GM12878 (cell line): ENCODE data around the gene ANAPC5. TPM values are rescaled to one million over a fixed set of nuclear protein-coding genes. Genes with fewer than 3 reads are reported as not detected.
A peak's percentile ranks its signal among the peaks of the same experiment; 100 is the strongest.

Experiments used
- ATAC-seq: fragments of 200-7000 bp; cut with Tn5 transposase; 3 replicates; pipeline ENCODE4 v1.9.1; 2020; ENCODE audit warnings: mild to moderate bottlenecking, moderate library complexity
- BruUV-seq: library from RNA; stranded (reverse); fragments of 400-500 nt; replicated peaks from 2 replicates; lab custom pipeline; 2021; lab: Mats Ljungman, UMichigan
- CTCF ChIA-PET: fragments of 300-600 bp; sonication (Branson Sonifier 250); formaldehyde crosslinking; extraction: SDS; loops from one replicate; lab custom pipeline; 2021; ENCODE audit warnings: inconsistent platforms; lab: Yijun Ruan, JAX
- POLR2A ChIA-PET: fragments of 350-600 bp; formaldehyde crosslinking; extraction: SDS; loops from one replicate; lab custom pipeline; 2021; ENCODE audit warnings: inconsistent platforms; lab: Charles Lee
- RAD21 ChIA-PET: fragments of 300-600 bp; sonication (Branson Sonifier 250); formaldehyde crosslinking; loops from one replicate; lab custom pipeline; 2023; ENCODE audit warnings: antibody characterized with exemption; ENCODE audit not compliant: unreplicated experiment; lab: Charles Lee
- SMC1A ChIA-PET: fragments of 300-600 bp; sonication (Branson Sonifier 250); formaldehyde crosslinking; loops from one replicate; lab custom pipeline; 2023; ENCODE audit not compliant: unreplicated experiment, uncharacterized antibody; lab: Charles Lee
- DNase-seq: peaks from one replicate; pipeline ENCODE4 v3.0.0-alpha.2; 2011; ENCODE audit warnings: low read depth, low spot score
- FAIRE-seq: peaks from 3 replicates; lab custom pipeline; 2011; peaks lifted over from hg19 to GRCh38; lab: Jason Lieb, UNC
- H2AFZ ChIP-seq: 2 replicates; pipeline ENCODE4 v1.6.0; 2011; ENCODE audit warnings: low read depth, low read length, control low read depth; ENCODE audit not compliant: control insufficient read depth
- H3K27ac ChIP-seq: 2 replicates; pipeline ENCODE4 v1.5.1; 2011; ENCODE audit warnings: control low read depth; ENCODE audit not compliant: control insufficient read depth, insufficient read depth
- H3K27me3 ChIP-seq, 2 experiments: replicated peaks in 1 of 2; 2 replicates each; pipeline versions ENCODE4 v1.6.0 to v1.6.1; 2011; ENCODE audit warnings: low read length in 1 of 2; ENCODE audit not compliant: control insufficient read depth in 2 of 2, insufficient read depth in 2 of 2
- H3K36me3 ChIP-seq, 2 experiments: 2 replicates each; pipeline ENCODE4 v1.5.1; 2011; ENCODE audit warnings: low read length in 1 of 2; ENCODE audit not compliant: control insufficient read depth in 2 of 2, insufficient read depth in 2 of 2
- H3K4me1 ChIP-seq: 2 replicates; pipeline ENCODE4 v1.6.1; 2011; ENCODE audit warnings: mild to moderate bottlenecking, low read length, moderate library complexity, mixed read lengths; ENCODE audit not compliant: control insufficient read depth, insufficient read depth
- H3K4me2 ChIP-seq: 2 replicates; pipeline ENCODE4 v1.6.0; 2011; ENCODE audit warnings: control low read depth; ENCODE audit not compliant: control insufficient read depth, insufficient read depth
- H3K4me3 ChIP-seq: fragments of 200-600 bp; sonication (generic); 2 replicates; pipeline ENCODE4 v1.5.1; 2016
- H3K79me2 ChIP-seq: 2 replicates; pipeline ENCODE4 v1.6.0; 2011; ENCODE audit warnings: low read length; ENCODE audit not compliant: control insufficient read depth, insufficient read depth
- H3K9ac ChIP-seq: 2 replicates; pipeline ENCODE4 v1.8.0; 2011; ENCODE audit warnings: low read length, control low read depth, mixed read lengths; ENCODE audit not compliant: control insufficient read depth, insufficient read depth
- H3K9me3 ChIP-seq: replicated peaks from 3 replicates; pipeline ENCODE4 v1.5.1; 2011; ENCODE audit warnings: mild to moderate bottlenecking, low read length; ENCODE audit not compliant: control insufficient read depth, insufficient read depth
- H4K20me1 ChIP-seq: 2 replicates; pipeline ENCODE4 v1.6.0; 2011; ENCODE audit not compliant: control insufficient read depth, insufficient read depth
- CTCF ChIP-seq, 3 experiments: IDR thresholded peaks in 2 of 3; conservative IDR thresholded peaks in 1 of 3; 2 replicates each; pipeline ENCODE4 v1.5.1; 2011; ENCODE audit warnings: low read depth in 3 of 3, low read length in 3 of 3, mild to moderate bottlenecking in 3 of 3, control low read depth in 2 of 3, moderate library complexity in 2 of 3, inconsistent platforms in 1 of 3, mixed read lengths in 1 of 3; ENCODE audit not compliant: control insufficient read depth in 2 of 3, insufficient read depth in 1 of 3; ENCODE audit errors: extremely low read depth in 1 of 3
- EZH2 ChIP-seq: IDR thresholded peaks from 2 replicates; pipeline ENCODE4 v1.6.1; 2012; ENCODE audit warnings: low read depth, mild to moderate bottlenecking, control low read depth, inconsistent platforms, low read length, borderline replicate concordance; ENCODE audit not compliant: control insufficient read depth
- FOXM1 ChIP-seq: IDR thresholded peaks from 2 replicates; pipeline ENCODE4 v1.6.1; 2012; ENCODE audit warnings: low read depth, mild to moderate bottlenecking, inconsistent platforms, low read length, moderate library complexity
- IKZF2 ChIP-seq, 2 experiments: fragments of 450-650 bp; IDR thresholded peaks; 2 replicates each; pipeline ENCODE4 v1.6.1; 2017; ENCODE audit warnings: mild to moderate bottlenecking in 2 of 2, moderate library complexity in 2 of 2
- MAX ChIP-seq: IDR thresholded peaks from 2 replicates; pipeline ENCODE4 v1.6.1; 2012; ENCODE audit warnings: low read depth, low read length, improper control_type of control experiment
- NFIC ChIP-seq: IDR thresholded peaks from 2 replicates; pipeline ENCODE4 v1.6.1; 2012; ENCODE audit warnings: low read depth, mild to moderate bottlenecking, inconsistent platforms, low read length, moderate library complexity
- ZZZ3 ChIP-seq: IDR thresholded peaks from 2 replicates; pipeline ENCODE4 v1.6.1; 2011; ENCODE audit warnings: low read depth; ENCODE audit not compliant: control insufficient read depth, insufficient read length
- WGBS: methylation state at CpG from one replicate; pipeline ENCODE4 v1.1.6; 2016; ENCODE audit warnings: low lambda C conversion rate; ENCODE audit not compliant: insufficient replicate concordance, insufficient coverage; ENCODE audit errors: missing lambda C conversion rate; 5-methylcytosine and 5-hydroxymethylcytosine counted together
- in situ Hi-C: fragments of 300-500 bp; cut with MboI; formaldehyde crosslinking; loops from 9 replicates; pipeline ENCODE4 v1.14.3; 2018; ENCODE audit warnings: mixed read lengths
- intact Hi-C: fragments of 100-400 bp; cut with micrococcal nuclease; formaldehyde crosslinking; loops from one replicate; pipeline ENCODE4 v1.14.2; 2022; ENCODE audit not compliant: unreplicated experiment
- polyA plus RNA-seq, 11 experiments: library from polyadenylated mRNA; depleted of rRNA in 4 of 11; unstranded in 6 of 11; stranded (reverse) in 5 of 11; fragments of >200 nt; fragmentation: Nextera tagmentation in 4 of 11; fragmentation: Illumina TruSeq in 1 of 11; extraction: Ambion mirVana in 4 of 11; extraction: Trizol in 1 of 11; gene quantifications; 1 replicate in 1 of 11; 2 replicates in 10 of 11; pipeline versions ENCODE4 v1.2.1 to v1.2.3, GENCODE V29; 2011 to 2016; ENCODE audit warnings: inconsistent platforms in 2 of 11, missing spikeins in 2 of 11, low read depth in 1 of 11
- total RNA-seq, 4 experiments: library from RNA; depleted of rRNA in 3 of 4; stranded (reverse); fragments of >200 nt in 3 of 4; fragmentation: Illumina TruSeq in 1 of 4; extraction: Trizol in 1 of 4; gene quantifications; 2 replicates each; pipeline versions ENCODE4 v1.2.1 to v1.2.3, GENCODE V29; 2013 to 2021

ANAPC5 gene
- total and polyA plus RNA-seq, 10 of the 15 experiments (the other 5 are each of a cell fraction or from before 2014, with no cell fraction given) = 102 to 227 (median 166) TPM

GRCh38 chr12:121334513-121335343, 17.5 kb downstream of the ANAPC5 start (continued):
- TF ChIP-seq EZH2 = no peak
- no peak for TF ChIP-seq IKZF2 (IDR thresholded peaks at IDR 0.05)
- TF ChIP-seq NFIC = no peak
- TF ChIP-seq CTCF (IDR thresholded peaks at IDR 0.05 in 2 of 3, conservative IDR thresholded peaks at IDR 0.05 in 1 of 3; ENCODE audit: control insufficient read depth in 2 of 3, extremely low read depth in 1 of 3, insufficient read depth in 1 of 3, low read depth in 3 of 3, low read length in 3 of 3) = peak; percentile 76 to 82 (median 82)

- TF ChIP-seq FOXM1 (no peak), ZZZ3 (no peak), MAX (no peak)
- TF ChIP-seq, all 136 proteins: peak for 0
- DNase-seq (no peak), FAIRE-seq (no peak), ATAC-seq (no peak)
- Histone ChIP-seq H3K27ac (no peak overlapping the region), H3K4me1 (no peaks in the 10 kb centered on the region), H2AFZ (no peak overlapping the region), H3K27me3 (no peaks in the 10 kb centered on the region), H3K9me3 (no peaks in the 10 kb centered on the region), H3K36me3 (peaks cover 11 to 32% of the 10 kb centered on the region in 2 experiments), H3K79me2 (no peaks in the 10 kb centered on the region), H3K9ac (no peak overlapping the region), H3K4me2 (no peak overlapping the region), H3K4me3 (no peak overlapping the region), H4K20me1 (no peaks in the 10 kb centered on the region)
- ChIA-PET RAD21 (interaction anchor here (0.6 to 2.7 kb wide), 4 partner anchors 9 to 110 kb away, joined by 3 to 21 read pairs (median 4); no protein-coding TSS in a partner anchor), POLR2A (no interaction called here), SMC1A (interaction anchor here (0.5 to 5.2 kb wide), 7 partner anchors 34 to 425 kb away, joined by 3 to 31 read pairs (median 5); no protein-coding TSS in a partner anchor), CTCF (interaction anchor here (0.6 to 6.6 kb wide), 16 partner anchors 10 to 352 kb away, joined by 3 to 90 read pairs (median 8); partner anchors contain the start of gene RNF34)
- in situ Hi-C loops (loop anchor here (25.0 kb wide), 1 partner anchor 104 kb away; no protein-coding TSS in a partner anchor), intact Hi-C loops (loop anchor here (5.0 kb wide), 2 partner anchors 69 to 349 kb away; partner anchors contain the start of gene RNF34)
- WGBS = 100% methylated on average over 1 of the region's 1 CpG
- no TSS peak for BruUV-seq
Observed at GRCh38 chr12:121333747-121334146, 18.5 kb downstream of the ANAPC5 start.
